HCT116 (cell line): ENCODE measurements around the gene MRPL50. TPM values are rescaled to one million over a fixed set of nuclear protein-coding genes. Genes with fewer than 3 reads are reported as not detected.

Experiments
- ATAC-seq: fragments of 200-7000 bp; cut with Tn5 transposase; 2 replicates; pipeline ENCODE4 v1.9.1; 2020; ENCODE audit warnings: mild to moderate bottlenecking, moderate library complexity
- BruUV-seq: library from RNA; stranded (reverse); fragments of 400-500 nt; replicated peaks from 2 replicates; lab custom pipeline; 2021; lab: Mats Ljungman, UMichigan
- CTCF ChIA-PET: fragments of 300-600 bp; sonication (Branson Sonifier 250); formaldehyde crosslinking; loops from one replicate; lab custom pipeline; 2021; ENCODE audit warnings: antibody characterized with exemption; lab: Charles Lee
- POLR2A ChIA-PET: fragments of 300-600, 350-600 bp; sonication (Branson Sonifier 250); formaldehyde crosslinking; loops from one replicate; lab custom pipeline; 2021; ENCODE audit warnings: antibody characterized with exemption; lab: Charles Lee
- RAD21 ChIA-PET, 2 experiments: fragments of 300-600 bp; sonication (Branson Sonifier 250); formaldehyde crosslinking; loops; one replicate each; lab custom pipeline; 2023; ENCODE audit warnings: low total read pairs in 2 of 2; ENCODE audit not compliant: uncharacterized antibody in 2 of 2, unreplicated experiment in 2 of 2, low non-redundant PET in 1 of 2; lab: Charles Lee
- DNase-seq: peaks from one replicate; pipeline ENCODE4 v3.0.0-alpha.2; 2010; ENCODE audit warnings: low read depth, low spot score
- H2AFZ ChIP-seq: fragments of 200-600 bp; shearing (Covaris generic), sonication (generic); 2 replicates; pipeline ENCODE4 v1.6.1; 2017; ENCODE audit warnings: low read depth, mixed run types, mixed read lengths, antibody characterized with exemption, low read length; ENCODE audit not compliant: poor library complexity, severe bottlenecking
- H3K27ac ChIP-seq: 2 replicates; pipeline ENCODE4 v1.5.1; 2012; ENCODE audit warnings: low read depth, low read length
- H3K27me3 ChIP-seq: fragments of 200-600 bp; sonication (generic); 2 replicates; pipeline ENCODE4 v1.6.1; 2016; ENCODE audit warnings: mixed run types, low read length, mixed read lengths; ENCODE audit not compliant: insufficient read depth
- H3K36me3 ChIP-seq, 2 experiments: fragments of 200-500 bp in 1 of 2; fragments of 200-600 bp in 1 of 2; sonication (Bioruptor generic) in 1 of 2; sonication (generic) in 1 of 2; 2 replicates each; pipeline versions ENCODE4 v1.5.1 to v1.6.1; 2014 to 2016; ENCODE audit warnings: low read length in 2 of 2, inconsistent platforms in 1 of 2, mixed read lengths in 1 of 2, mixed run types in 1 of 2; ENCODE audit not compliant: insufficient read depth in 2 of 2, control insufficient read depth in 1 of 2
- H3K4me1 ChIP-seq, 2 experiments: fragments of 200-600 bp in 1 of 2; sonication (generic) in 1 of 2; 2 replicates each; pipeline versions ENCODE4 v1.5.1 to v1.6.1; 2012 to 2017; ENCODE audit warnings: low read length in 2 of 2, inconsistent platforms in 1 of 2, mild to moderate bottlenecking in 1 of 2, mixed read lengths in 1 of 2, mixed run types in 1 of 2, moderate library complexity in 1 of 2; ENCODE audit not compliant: insufficient read depth in 2 of 2, control insufficient read depth in 1 of 2
- H3K4me2 ChIP-seq: fragments of 200-600 bp; sonication (generic); 2 replicates; pipeline ENCODE4 v1.6.1; 2017; ENCODE audit warnings: mixed run types, low read length, mixed read lengths
- H3K4me3 ChIP-seq, 2 experiments: fragments of 200-600 bp in 1 of 2; sonication (generic) in 1 of 2; replicated peaks in 1 of 2; 2 replicates each; pipeline ENCODE4 v1.5.1; 2011 to 2016; ENCODE audit warnings: low read length in 2 of 2, control low read depth in 1 of 2, low read depth in 1 of 2, mild to moderate bottlenecking in 1 of 2, mixed read lengths in 1 of 2, mixed run types in 1 of 2
- H3K79me2 ChIP-seq: fragments of 200-600 bp; sonication (generic); 2 replicates; pipeline ENCODE4 v1.6.1; 2017; ENCODE audit warnings: mild to moderate bottlenecking, mixed run types, low read length, moderate library complexity, mixed read lengths; ENCODE audit not compliant: insufficient read depth
- H3K9ac ChIP-seq: fragments of 200-600 bp; sonication (generic); 2 replicates; pipeline ENCODE4 v1.6.1; 2016; ENCODE audit warnings: low read length, mixed read lengths
- H3K9me2 ChIP-seq: fragments of 200-600 bp; sonication (generic), shearing (Covaris generic); 2 replicates; pipeline ENCODE4 v1.6.1; 2017; ENCODE audit warnings: mixed run types, mild to moderate bottlenecking, moderate library complexity; ENCODE audit not compliant: insufficient read depth
- H3K9me3 ChIP-seq, 2 experiments: fragments of 200-500 bp in 1 of 2; fragments of 200-600 bp in 1 of 2; sonication (Bioruptor generic) in 1 of 2; sonication (generic) in 1 of 2; 2 replicates each; pipeline ENCODE4 v1.6.1; 2014 to 2017; ENCODE audit warnings: low read length in 2 of 2, mixed read lengths in 2 of 2, inconsistent platforms in 1 of 2, low read depth in 1 of 2, mild to moderate bottlenecking in 1 of 2, mixed run types in 1 of 2, moderate library complexity in 1 of 2; ENCODE audit not compliant: control insufficient read depth in 1 of 2, insufficient read depth in 1 of 2
- H4K20me1 ChIP-seq: fragments of 200-600 bp; sonication (generic), shearing (Covaris generic); 2 replicates; pipeline ENCODE4 v1.6.1; 2017; ENCODE audit warnings: mixed run types, mild to moderate bottlenecking, moderate library complexity; ENCODE audit not compliant: insufficient read depth
- CBX3 ChIP-seq: IDR thresholded peaks from 2 replicates; pipeline ENCODE4 v1.6.1; 2012; ENCODE audit warnings: low read depth
- CTCF ChIP-seq, 3 experiments: fragments of 200-600 bp in 1 of 3; sonication (generic) in 1 of 3; IDR thresholded peaks in 2 of 3; conservative IDR thresholded peaks in 1 of 3; 2 replicates each; pipeline ENCODE4 v1.5.1; 2012 to 2017; ENCODE audit warnings: low read depth in 2 of 3, low read length in 2 of 3, antibody characterized with exemption in 1 of 3, borderline replicate concordance in 1 of 3, control low read depth in 1 of 3, mild to moderate bottlenecking in 1 of 3, mixed read lengths in 1 of 3, mixed run types in 1 of 3, moderate library complexity in 1 of 3; ENCODE audit not compliant: insufficient read depth in 1 of 3
- EGR1 ChIP-seq: IDR thresholded peaks from 2 replicates; pipeline ENCODE4 v1.6.1; 2012; ENCODE audit warnings: low read depth
- ELF1 ChIP-seq: IDR thresholded peaks from 2 replicates; pipeline ENCODE4 v1.6.1; 2012; ENCODE audit warnings: low read depth, borderline replicate concordance
- EZH2 ChIP-seq: fragments of 200-600 bp; sonication (generic); IDR thresholded peaks from 2 replicates; pipeline ENCODE4 v1.6.1; 2017; ENCODE audit warnings: antibody characterized with exemption, mixed run types
- FOSL1 ChIP-seq: IDR thresholded peaks from 2 replicates; pipeline ENCODE4 v1.6.1; 2012; ENCODE audit warnings: low read depth
- POLR2A ChIP-seq: IDR thresholded peaks from 2 replicates; pipeline ENCODE4 v1.7.0; 2011; ENCODE audit warnings: borderline replicate concordance; ENCODE audit not compliant: insufficient read depth, insufficient read length; ENCODE audit errors: extremely low read depth
- SIN3A ChIP-seq: IDR thresholded peaks from 2 replicates; pipeline ENCODE4 v1.6.1; 2012; ENCODE audit warnings: low read depth
- SRF ChIP-seq: IDR thresholded peaks from 2 replicates; pipeline ENCODE4 v1.6.1; 2012; ENCODE audit warnings: low read depth
- TCF7L2 ChIP-seq: IDR thresholded peaks from 2 replicates; pipeline ENCODE4 v1.7.0; 2011; ENCODE audit warnings: borderline replicate concordance, inconsistent platforms; ENCODE audit not compliant: insufficient read depth, insufficient read length; ENCODE audit errors: extremely low read depth
- YY1 ChIP-seq: IDR thresholded peaks from 2 replicates; pipeline ENCODE4 v1.6.1; 2011; ENCODE audit warnings: low read length, low read depth, moderate library complexity, mild to moderate bottlenecking; ENCODE audit not compliant: insufficient replicate concordance; ENCODE audit errors: extremely low read depth
- intact Hi-C: fragments of 100-400 bp; cut with micrococcal nuclease; formaldehyde crosslinking; loops from 2 replicates; pipeline ENCODE4 v1.10.0; 2022
- total RNA-seq: library from RNA; stranded (reverse); gene quantifications from one replicate; pipeline ENCODE4 v1.2.1, GENCODE V29; 2021; ENCODE audit not compliant: unreplicated experiment
- TF ChIP-seq, protein P1 (sequence below): IDR thresholded peaks from 2 replicates; pipeline ENCODE4 v1.6.1; 2012
- TF ChIP-seq, protein P2 (sequence below): IDR thresholded peaks from 2 replicates; pipeline ENCODE4 v1.6.1; 2011; ENCODE audit warnings: mild to moderate bottlenecking, low read length, moderate library complexity; ENCODE audit not compliant: insufficient replicate concordance; ENCODE audit errors: extremely low read depth

MRPL50 gene
- total RNA-seq, 1 experiment from 2014 or later, result 14.6 TPM

- 0 out of 4 replicates have a peak, but pooled peaks cover 0 to 6% of the 10 kb centered on the region in 2 experiments for H3K4me1 ChIP-seq
- POLR2A ChIA-PET, result no interaction called here
- no peak for TF ChIP-seq CTCF (IDR thresholded peaks at IDR 0.05 in 2 of 3, conservative IDR thresholded peaks at IDR 0.05 in 1 of 3; ENCODE audit: borderline replicate concordance in 1 of 3, insufficient read depth in 1 of 3, low read depth in 2 of 3, low read length in 2 of 3)
- TF ChIP-seq POLR2A, result no peak
- TF ChIP-seq, protein P1, sequence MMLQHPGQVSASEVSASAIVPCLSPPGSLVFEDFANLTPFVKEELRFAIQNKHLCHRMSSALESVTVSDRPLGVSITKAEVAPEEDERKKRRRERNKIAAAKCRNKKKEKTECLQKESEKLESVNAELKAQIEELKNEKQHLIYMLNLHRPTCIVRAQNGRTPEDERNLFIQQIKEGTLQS, result no peak
- no peak for TF ChIP-seq YY1
- no peak for TF ChIP-seq EZH2
- no peak for TF ChIP-seq CBX3
- no peak for TF ChIP-seq TCF7L2
- no peak for TF ChIP-seq ELF1
- no peak for TF ChIP-seq SIN3A
- no peak for TF ChIP-seq EGR1
- TF ChIP-seq, protein P2, sequence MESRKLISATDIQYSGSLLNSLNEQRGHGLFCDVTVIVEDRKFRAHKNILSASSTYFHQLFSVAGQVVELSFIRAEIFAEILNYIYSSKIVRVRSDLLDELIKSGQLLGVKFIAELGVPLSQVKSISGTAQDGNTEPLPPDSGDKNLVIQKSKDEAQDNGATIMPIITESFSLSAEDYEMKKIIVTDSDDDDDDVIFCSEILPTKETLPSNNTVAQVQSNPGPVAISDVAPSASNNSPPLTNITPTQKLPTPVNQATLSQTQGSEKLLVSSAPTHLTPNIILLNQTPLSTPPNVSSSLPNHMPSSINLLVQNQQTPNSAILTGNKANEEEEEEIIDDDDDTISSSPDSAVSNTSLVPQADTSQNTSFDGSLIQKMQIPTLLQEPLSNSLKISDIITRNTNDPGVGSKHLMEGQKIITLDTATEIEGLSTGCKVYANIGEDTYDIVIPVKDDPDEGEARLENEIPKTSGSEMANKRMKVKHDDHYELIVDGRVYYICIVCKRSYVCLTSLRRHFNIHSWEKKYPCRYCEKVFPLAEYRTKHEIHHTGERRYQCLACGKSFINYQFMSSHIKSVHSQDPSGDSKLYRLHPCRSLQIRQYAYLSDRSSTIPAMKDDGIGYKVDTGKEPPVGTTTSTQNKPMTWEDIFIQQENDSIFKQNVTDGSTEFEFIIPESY, result no peak
- TF ChIP-seq FOSL1, result no peak
- no peak for TF ChIP-seq SRF
- TF ChIP-seq, all 23 proteins: peak for 0
- Histone ChIP-seq H4K20me1 (no peaks in the 10 kb centered on the region), H3K4me2 (no peak overlapping the region), H3K27me3 (no peaks in the 10 kb centered on the region), H2AFZ (no peak overlapping the region), H3K27ac (no peak overlapping the region), H3K9me3 (no peaks in the 10 kb centered on the region), H3K9me2 (no peaks in the 10 kb centered on the region), H3K79me2 (no peaks in the 10 kb centered on the region), H3K4me3 (no peak overlapping the region), H3K9ac (no peak overlapping the region), H3K36me3 (no peaks in the 10 kb centered on the region)
- intact Hi-C loops, result no loop called here
- no TSS peak for BruUV-seq
- RAD21 ChIA-PET, result no interaction called here
- no peak for DNase-seq
- CTCF ChIA-PET, result no interaction called here
- ATAC-seq, result no peak
These were observed 44.7 kb downstream of the MRPL50 start for GRCh38 chr9:101353683-101354082.
